Endothelial cell of umbilical vein (primary cell): Measurements from ENCODE around the gene PHAF1. TPM values are rescaled to one million over a fixed set of nuclear protein-coding genes. Genes with fewer than 3 reads are reported as not detected.

Experiments used
- Bru-seq: library from RNA; stranded (reverse); fragments of 400-500 nt; gene quantifications from one replicate; lab custom pipeline; 2021; lab: Mats Ljungman, UMichigan
- BruChase-seq, 2 experiments: library from RNA; stranded (reverse); fragments of 400-500 nt; gene quantifications; one replicate each; lab custom pipeline; 2021; lab: Mats Ljungman, UMichigan
- BruUV-seq: library from RNA; stranded (reverse); fragments of 400-500 nt; replicated peaks from 2 replicates; lab custom pipeline; 2021; lab: Mats Ljungman, UMichigan
- CTCF ChIA-PET: fragments of 300-600, 350-600 bp; sonication (Branson Sonifier 250); formaldehyde crosslinking; loops from one replicate; lab custom pipeline; 2021; ENCODE audit warnings: antibody characterized with exemption, inconsistent platforms; lab: Charles Lee
- POLR2A ChIA-PET: fragments of 300-600, 350-600 bp; sonication (Branson Sonifier 250); formaldehyde crosslinking; loops from one replicate; lab custom pipeline; 2021; ENCODE audit warnings: antibody characterized with exemption, inconsistent platforms; lab: Charles Lee
- DNase-seq: peaks from one replicate; pipeline ENCODE4 v3.0.0-alpha.2; 2011; ENCODE audit warnings: low read depth, low spot score
- FAIRE-seq: peaks from 2 replicates; lab custom pipeline; 2011; peaks lifted over from hg19 to GRCh38; lab: Jason Lieb, UNC
- H2AFZ ChIP-seq: 2 replicates; pipeline ENCODE4 v1.6.0; 2012; ENCODE audit warnings: low read depth, low read length, control low read depth, inconsistent platforms
- H3K27ac ChIP-seq: 2 replicates; pipeline ENCODE4 v1.5.1; 2011; ENCODE audit warnings: low read depth, mild to moderate bottlenecking, control low read depth, low read length, moderate library complexity; ENCODE audit not compliant: insufficient read depth
- H3K27me3 ChIP-seq, 2 experiments: 2 replicates each; pipeline versions ENCODE4 v1.6.0 to v1.6.1; 2011; ENCODE audit warnings: low read length in 2 of 2, mixed read lengths in 1 of 2; ENCODE audit not compliant: control insufficient read depth in 2 of 2, insufficient read depth in 2 of 2
- H3K36me3 ChIP-seq, 2 experiments: 2 replicates in 1 of 2; 3 replicates in 1 of 2; pipeline ENCODE4 v1.5.1; 2011; ENCODE audit warnings: low read length in 2 of 2, mild to moderate bottlenecking in 1 of 2, moderate library complexity in 1 of 2; ENCODE audit not compliant: control insufficient read depth in 2 of 2, insufficient read depth in 2 of 2; ENCODE audit errors: extremely low read depth in 1 of 2
- H3K4me1 ChIP-seq: 3 replicates; pipeline ENCODE4 v1.5.1; 2011; ENCODE audit warnings: mild to moderate bottlenecking, low read length; ENCODE audit not compliant: control insufficient read depth, insufficient read depth; ENCODE audit errors: extremely low read depth
- H3K4me2 ChIP-seq: 2 replicates; pipeline ENCODE4 v1.6.1; 2011; ENCODE audit warnings: low read length, control low read depth, mixed read lengths; ENCODE audit not compliant: insufficient read depth
- H3K4me3 ChIP-seq, 3 experiments: fragments of 200-600 bp in 1 of 3; sonication (generic), shearing (Covaris generic) in 1 of 3; replicated peaks in 1 of 3; 2 replicates each; pipeline ENCODE4 v1.5.1; 2011 to 2016; ENCODE audit warnings: control low read depth in 3 of 3, low read length in 3 of 3, mild to moderate bottlenecking in 2 of 3, inconsistent platforms in 1 of 3, low read depth in 1 of 3, moderate library complexity in 1 of 3; ENCODE audit not compliant: insufficient read depth in 1 of 3
- H3K79me2 ChIP-seq: 2 replicates; pipeline ENCODE4 v1.6.0; 2012; ENCODE audit warnings: low read length, inconsistent platforms; ENCODE audit not compliant: control insufficient read depth, insufficient read depth
- H3K9ac ChIP-seq: replicated peaks from 2 replicates; pipeline ENCODE3; 2011; ENCODE audit warnings: low read length, control low read depth; ENCODE audit not compliant: insufficient read depth; ENCODE audit errors: extremely low read depth
- H3K9me1 ChIP-seq: replicated peaks from 3 replicates; pipeline ENCODE4 v1.6.0; 2011; ENCODE audit warnings: mild to moderate bottlenecking, low read length; ENCODE audit not compliant: control insufficient read depth, insufficient read depth; ENCODE audit errors: extremely low read depth
- H3K9me3 ChIP-seq: replicated peaks from 2 replicates; pipeline ENCODE4 v1.5.1; 2012; ENCODE audit warnings: low read length, inconsistent platforms; ENCODE audit not compliant: control insufficient read depth, insufficient read depth
- H4K20me1 ChIP-seq: replicated peaks from 2 replicates; pipeline ENCODE3; 2011; ENCODE audit warnings: mild to moderate bottlenecking, low read length; ENCODE audit not compliant: control insufficient read depth, insufficient read depth; ENCODE audit errors: extremely low read depth
- FOS ChIP-seq: IDR thresholded peaks from 2 replicates; pipeline ENCODE4 v1.6.1; 2011; ENCODE audit warnings: mild to moderate bottlenecking, low read length, moderate library complexity, borderline replicate concordance; ENCODE audit not compliant: insufficient read depth
- JUN ChIP-seq: IDR thresholded peaks from 2 replicates; pipeline ENCODE4 v1.6.1; 2011; ENCODE audit warnings: borderline replicate concordance, low read depth; ENCODE audit not compliant: insufficient read length, insufficient read depth
- MAX ChIP-seq: IDR thresholded peaks from 2 replicates; pipeline ENCODE4 v1.6.1; 2011; ENCODE audit not compliant: insufficient read depth, insufficient read length
- MYC ChIP-seq: IDR thresholded peaks from one replicate; pipeline ENCODE4 v1.6.1; 2011; ENCODE audit warnings: mild to moderate bottlenecking, low read depth, low read length
- POLR2A ChIP-seq: IDR thresholded peaks from 2 replicates; pipeline ENCODE4 v1.6.1; 2012; ENCODE audit warnings: low read depth, mild to moderate bottlenecking, control low read depth, low read length
- POLR2AphosphoS5 ChIP-seq: IDR thresholded peaks from 2 replicates; pipeline ENCODE4 v1.6.1; 2012; ENCODE audit warnings: low read depth, mild to moderate bottlenecking, control low read depth, low read length, moderate library complexity; ENCODE audit not compliant: insufficient read depth
- dilution Hi-C: fragments of 300-500 bp; cut with MboI; formaldehyde crosslinking; loops from one replicate; pipeline ENCODE4 v1.15.0; 2019; ENCODE audit warnings: low sequenced_read_pairs; ENCODE audit not compliant: extremely low pct_ligation_motif_present
- intact Hi-C: fragments of 100-400 bp; cut with micrococcal nuclease; formaldehyde crosslinking; loops from one replicate; pipeline ENCODE4 v1.10.0; 2022
- long read RNA-seq: library from polyadenylated mRNA; stranded (forward); transcript quantifications from one replicate; pipeline ENCODE4 v2.0.0, GENCODE V29; 2021
- polyA minus RNA-seq, 3 experiments: library from RNA; depleted of rRNA, polyadenylated mRNA; stranded (reverse); fragments of >200 nt; gene quantifications; 1 replicate in 1 of 3; 2 replicates in 2 of 3; pipeline ENCODE4 v1.2.3, GENCODE V29; 2011
- polyA plus RNA-seq, 4 experiments: library from polyadenylated mRNA; depleted of rRNA in 3 of 4; stranded (reverse) in 3 of 4; unstranded in 1 of 4; fragments of >200 nt; gene quantifications; 2 replicates each; pipeline versions ENCODE4 v1.2.1 to v1.2.3, GENCODE V29; 2011 to 2012; ENCODE audit warnings: missing spikeins in 1 of 4
- total RNA-seq: library from RNA; stranded (reverse); gene quantifications from 2 replicates; pipeline ENCODE4 v1.2.3, GENCODE V29; 2021

The PHAF1 gene
- total RNA-seq: 16.1 and 18.5 TPM in 2 replicates
- 21.1 and 21.9 TPM in 2 replicates for polyA plus RNA-seq
- 17.7 and 18.2 TPM in 2 replicates for polyA plus RNA-seq (2011; cell fraction: cytosol; rRNA removed)
- 39.8 and 41.6 TPM in 2 replicates for polyA plus RNA-seq (2011; cell fraction: nucleus; rRNA removed)
- 13.1 and 17.8 TPM in 2 replicates for polyA plus RNA-seq (2012)
- polyA minus RNA-seq: 28.1 and 36.1 TPM in 2 replicates
- 21.3 TPM for polyA minus RNA-seq (2011; cell fraction: cytosol; rRNA and poly(A)+ RNA removed)
- 18.6 and 30.4 TPM in 2 replicates for polyA minus RNA-seq (2011; cell fraction: nucleus; rRNA and poly(A)+ RNA removed)
- Bru-seq, nascent RNA: percentile 58 among the genes with signal in this experiment
- percentile 62 among the genes with signal in this experiment for BruChase-seq, experiment 1, labeled RNA remaining after a 6-hour chase
- percentile 67 among the genes with signal in this experiment for BruChase-seq, experiment 2, labeled RNA remaining after a 2-hour chase
- long read RNA-seq, transcript C16orf70-208 (17 exons, 1,353 nt): major isoform, 5 of 18 reads
- long read RNA-seq, partial matches to known transcripts: 2 of 18 reads
- long read RNA-seq, other reads (novel, unspliced or antisense): 10 of 18 reads

- TF ChIP-seq POLR2A (peak; percentile 97), FOS (no peak), POLR2AphosphoS5 (peak; percentile 90), JUN (no peak), MYC (no peak), MAX (no peak)
- Histone ChIP-seq H3K9me3 (no peaks in the 10 kb centered on the region), H3K4me1 (peaks cover 10% of the 10 kb centered on the region), H3K36me3 (no peaks in the 10 kb centered on the region), H3K27ac (no peak within 1 kb of the TSS), H4K20me1 (no peaks in the 10 kb centered on the region), H3K9me1 (no peaks in the 10 kb centered on the region), H3K79me2 (peaks cover 30% of the 10 kb centered on the region), H3K4me3 (peak within 1 kb of the TSS; percentile 82 to 92 (median 82)), H2AFZ (peak within 1 kb of the TSS; percentile 37), H3K4me2 (peak within 1 kb of the TSS; percentile 77), H3K9ac (peak within 1 kb of the TSS; percentile 66), H3K27me3 (no peaks in the 10 kb centered on the region)
- FAIRE-seq (peak; percentile 94), DNase-seq (peak; percentile 94)
- dilution Hi-C loops: no loop called here
- ChIA-PET POLR2A (no interaction called here), CTCF (interaction anchor here (0.9 to 1.6 kb wide), 3 partner anchors 46 to 92 kb away, joined by 3 to 7 read pairs (median 3); no protein-coding TSS in a partner anchor)
- intact Hi-C loops: loop anchor here (1.0 kb wide), 1 partner anchor 91 kb away; no protein-coding TSS in a partner anchor
- BruUV-seq: no TSS peak
Observed at GRCh38 chr16:67109407-67110135, at the start of gene PHAF1. PHAF1 (plus strand) TSS chr16:67109941; CDS start chr16:67110176, 235 bp downstream.
